Suppressor macrophage treated with lipopolysaccharide for 4 hours (primary cell): ENCODE measurements around the gene GANAB.
"Not testable (repeated sequence)": the region's sequence is repeated elsewhere in the genome, so short reads cannot be mapped to it uniquely, and the experiment has no call there.

Source experiments
- DNase-seq: peaks from one replicate; pipeline ENCODE4 v3.0.0-alpha.2; 2020

GANAB gene

GRCh38 chr11:62621027-62621566, 25.3 kb downstream of the GANAB start:
- DNase-seq, result no peak

DNA sequence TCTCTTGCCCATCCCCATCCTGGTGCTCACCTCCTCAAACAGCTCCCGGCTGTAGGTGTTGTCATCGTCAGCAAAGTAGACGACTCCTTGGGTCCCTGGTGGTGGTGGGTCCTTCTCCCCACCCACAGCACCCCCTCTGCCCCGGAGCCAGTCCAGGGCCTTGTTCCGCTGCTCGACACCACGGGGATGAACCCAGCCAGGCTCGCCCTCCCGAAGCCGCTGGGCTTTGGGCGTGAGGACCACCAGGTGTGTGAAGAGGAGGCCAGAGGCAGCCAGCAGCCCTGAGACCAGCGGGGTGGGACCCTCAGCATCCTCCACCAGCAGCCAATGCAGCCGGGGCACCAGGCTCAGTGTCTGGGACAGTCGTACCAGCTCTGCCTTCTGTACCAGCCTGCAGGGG, 29.5 kb downstream of the GANAB start:
- DNase-seq, result not testable (repeated sequence)

- no peak for DNase-seq
Measured at GRCh38 chr11:62615521-62615920, 30.9 kb downstream of the GANAB start.

- DNase-seq, result no peak
Measured at GRCh38 chr11:62614275-62614674, 32.1 kb downstream of the GANAB start.

DNA sequence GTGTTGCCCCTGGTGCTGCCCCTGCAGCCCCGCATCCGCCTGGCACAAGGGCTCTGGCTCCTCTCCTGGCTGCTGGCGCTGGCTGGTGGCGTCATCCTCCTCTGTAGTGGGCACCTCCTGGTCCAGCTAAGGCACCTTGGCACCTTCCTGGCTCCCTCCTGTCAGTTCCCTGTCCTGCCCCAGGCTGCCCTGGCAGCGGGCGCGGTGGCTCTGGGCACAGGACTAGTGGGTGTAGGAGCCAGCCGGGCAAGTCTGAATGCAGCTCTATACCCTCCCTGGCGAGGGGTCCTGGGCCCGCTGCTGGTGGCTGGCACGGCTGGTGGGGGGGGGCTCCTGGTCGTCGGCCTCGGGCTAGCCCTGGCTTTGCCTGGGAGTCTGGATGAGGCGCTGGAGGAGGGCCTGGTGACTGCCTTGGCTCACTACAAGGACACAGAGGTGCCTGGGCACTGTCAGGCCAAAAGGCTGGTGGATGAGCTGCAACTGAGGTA, 33.1 kb downstream of the GANAB start:
- DNase-seq, result no peak

- DNase-seq, result peak; percentile 83
Measured at GRCh38 chr11:62612366-62613290, 33.8 kb downstream of the GANAB start, which contains the start of the genes EML3 and ROM1. Gene EML3, minus strand, starts transcription at chr11:62612775. Its CDS starts 318 bp downstream, at chr11:62612457. Gene ROM1, plus strand, starts transcription at chr11:62613257. Its CDS starts 25 bp downstream, at chr11:62613282.

GRCh38 chr11:62611705-62612365, 34.6 kb downstream of the GANAB start:
- peak; percentile 35 for DNase-seq

- DNase-seq, result no peak
Measured at GRCh38 chr11:62610814-62611704, 35.4 kb downstream of the GANAB start.

- no peak for DNase-seq
Measured at GRCh38 chr11:62610403-62610802, 36.0 kb downstream of the GANAB start.

DNA sequence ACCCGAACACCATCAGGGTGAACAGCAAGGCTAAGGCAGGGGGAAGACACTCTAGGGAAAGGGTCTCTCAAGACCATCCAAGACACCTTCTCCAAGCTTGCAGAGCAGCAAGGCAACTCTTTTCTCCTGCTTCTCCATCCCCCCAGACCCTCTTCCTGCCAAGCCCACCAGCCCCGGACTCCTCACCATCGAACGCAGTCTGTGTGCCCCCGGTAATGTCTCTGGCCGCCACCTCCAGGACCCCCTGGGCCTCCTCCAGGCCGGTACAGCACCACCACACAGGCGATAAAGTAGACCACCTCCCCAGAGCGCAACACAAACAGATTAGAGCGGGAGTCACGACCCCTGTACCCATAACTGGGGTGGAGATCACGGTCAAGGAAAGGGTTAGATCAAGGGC, 37.6 kb downstream of the GANAB start:
- DNase-seq, result no peak

DNA sequence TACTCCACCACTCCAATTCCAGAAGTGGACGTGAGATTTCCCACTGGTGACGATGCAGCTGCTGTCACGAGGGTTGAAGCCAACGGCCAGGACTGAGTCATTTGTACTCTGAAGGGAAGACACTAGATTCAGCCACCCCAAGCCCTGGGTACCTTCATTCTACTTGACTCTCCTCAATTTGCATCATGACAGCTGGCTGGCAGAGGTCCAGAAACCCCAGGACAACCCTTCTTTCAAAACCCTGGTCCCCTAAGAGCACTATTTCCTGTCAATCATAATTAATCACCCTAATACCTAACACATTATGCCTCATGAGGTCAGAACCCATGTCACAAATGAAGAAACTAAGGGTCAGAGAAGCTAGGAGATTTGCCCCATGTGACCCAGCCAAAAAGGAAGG, 38.7 kb downstream of the GANAB start:
- peak; percentile 64 for DNase-seq

- DNase-seq, result no peak
Measured at GRCh38 chr11:62605902-62606301, 40.5 kb downstream of the GANAB start.

- no peak for DNase-seq
Measured at GRCh38 chr11:62605467-62605866, 40.9 kb downstream of the GANAB start.

- no peak for DNase-seq
Measured at GRCh38 chr11:62604460-62605120, 41.8 kb downstream of the GANAB start.

GRCh38 chr11:62603776-62604299, 42.6 kb downstream of the GANAB start:
- no peak for DNase-seq

GRCh38 chr11:62603072-62603408, 43.4 kb downstream of the GANAB start:
- DNase-seq, result no peak

DNA sequence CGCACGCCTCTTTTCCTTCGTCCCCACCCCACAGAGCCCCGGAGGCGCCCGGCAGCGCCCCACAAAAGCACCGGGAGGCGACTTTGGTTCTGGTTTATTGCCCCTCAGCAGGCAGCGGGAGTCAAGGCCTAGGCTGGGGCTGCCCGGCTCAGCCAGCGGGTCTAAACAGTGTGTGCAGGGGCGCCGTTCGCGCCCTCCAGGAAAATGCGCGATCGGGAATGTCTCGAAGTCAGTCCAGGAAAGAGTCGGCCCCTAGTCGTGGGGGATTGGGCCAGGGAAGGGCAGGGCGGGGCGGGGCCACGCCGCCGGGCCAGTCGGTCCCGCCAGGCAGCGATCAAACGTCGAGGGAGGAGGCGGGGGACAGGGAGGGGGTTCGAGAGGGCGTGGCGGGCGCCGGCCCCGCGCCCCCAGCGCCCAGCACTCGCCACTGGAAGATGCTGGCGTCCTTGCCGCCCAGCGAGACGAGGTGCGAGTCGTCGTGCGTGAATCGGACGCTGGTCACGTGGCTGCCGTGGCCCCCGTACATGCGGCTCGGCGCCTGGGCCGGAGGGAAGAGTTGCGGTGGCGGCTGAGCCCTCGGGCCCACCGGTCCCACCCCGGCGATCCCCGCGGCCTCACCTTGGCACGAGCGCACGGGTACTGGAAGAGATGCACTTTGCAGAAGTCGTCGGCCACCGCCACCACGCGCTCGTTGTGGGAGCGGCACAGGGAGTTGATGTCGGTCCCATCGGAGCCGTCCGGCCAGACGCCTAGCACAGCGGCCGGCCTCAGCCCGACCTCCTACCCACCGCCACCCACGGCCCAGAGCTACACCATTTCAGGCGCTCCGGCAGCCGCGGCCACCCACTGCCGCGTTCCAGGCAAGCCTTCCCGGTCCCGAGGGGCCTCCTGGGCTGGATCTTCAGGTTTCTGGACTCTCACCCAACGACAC, 44.0 kb downstream of the GANAB start:
- DNase-seq, result peak; percentile 36

GRCh38 chr11:62601372-62602140, 44.9 kb downstream of the GANAB start, which contains the start of gene MTA2:
Gene MTA2, minus strand, starts transcription at chr11:62601865. Its CDS starts 415 bp downstream, at chr11:62601450.
- peak; percentile 99 for DNase-seq

DNA sequence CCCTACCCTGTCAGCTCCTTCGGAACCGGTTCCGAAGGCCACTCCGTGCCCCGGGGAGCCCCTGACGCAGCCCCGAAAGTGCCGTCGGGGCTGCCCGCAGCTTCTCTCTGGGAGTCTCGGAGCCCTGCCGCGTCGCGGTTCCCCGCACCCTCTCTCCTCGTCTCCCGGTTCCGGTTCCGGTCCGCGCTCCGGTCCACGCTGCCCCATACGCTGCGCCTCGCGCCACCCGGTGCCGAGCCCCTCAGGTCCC, 45.4 kb downstream of the GANAB start:
- DNase-seq, result peak; percentile 51
